Measurements from ENCODE around the gene COLGALT1.

The COLGALT1 gene

DNA sequence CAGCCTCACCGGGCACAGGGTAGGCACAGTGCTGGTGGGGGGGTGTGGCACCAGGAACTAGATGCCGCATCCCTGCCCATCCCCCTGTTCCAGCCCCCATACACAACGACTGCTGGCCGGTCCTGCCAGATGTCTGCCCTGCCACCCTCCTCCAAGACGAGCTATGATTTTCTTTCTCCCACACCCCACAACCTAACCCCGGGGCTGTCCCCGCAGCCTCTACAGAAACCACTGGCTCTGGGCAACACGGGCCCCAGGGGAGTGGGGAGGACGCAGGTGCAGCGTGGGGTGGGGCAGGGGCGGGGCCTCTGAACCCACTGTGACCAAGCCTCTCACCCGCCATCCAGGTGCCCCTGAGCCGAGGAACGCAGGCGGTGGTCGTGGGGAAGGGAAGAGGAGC lies 28.5 kb upstream of the COLGALT1 start:
- H3K4me3 ChIP-seq (ENCODE audit: low read depth, low read length): no peak overlapping the region
- no peak for DNase-seq (ENCODE audit: low read depth)
- TF ChIP-seq, protein P1, sequence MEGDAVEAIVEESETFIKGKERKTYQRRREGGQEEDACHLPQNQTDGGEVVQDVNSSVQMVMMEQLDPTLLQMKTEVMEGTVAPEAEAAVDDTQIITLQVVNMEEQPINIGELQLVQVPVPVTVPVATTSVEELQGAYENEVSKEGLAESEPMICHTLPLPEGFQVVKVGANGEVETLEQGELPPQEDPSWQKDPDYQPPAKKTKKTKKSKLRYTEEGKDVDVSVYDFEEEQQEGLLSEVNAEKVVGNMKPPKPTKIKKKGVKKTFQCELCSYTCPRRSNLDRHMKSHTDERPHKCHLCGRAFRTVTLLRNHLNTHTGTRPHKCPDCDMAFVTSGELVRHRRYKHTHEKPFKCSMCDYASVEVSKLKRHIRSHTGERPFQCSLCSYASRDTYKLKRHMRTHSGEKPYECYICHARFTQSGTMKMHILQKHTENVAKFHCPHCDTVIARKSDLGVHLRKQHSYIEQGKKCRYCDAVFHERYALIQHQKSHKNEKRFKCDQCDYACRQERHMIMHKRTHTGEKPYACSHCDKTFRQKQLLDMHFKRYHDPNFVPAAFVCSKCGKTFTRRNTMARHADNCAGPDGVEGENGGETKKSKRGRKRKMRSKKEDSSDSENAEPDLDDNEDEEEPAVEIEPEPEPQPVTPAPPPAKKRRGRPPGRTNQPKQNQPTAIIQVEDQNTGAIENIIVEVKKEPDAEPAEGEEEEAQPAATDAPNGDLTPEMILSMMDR (conservative IDR thresholded peaks at IDR 0.05; ENCODE audit: low read depth, low read length): no peak

- TF ChIP-seq, protein P1 (conservative IDR thresholded peaks at IDR 0.05; ENCODE audit: low read depth, low read length): no peak
- H3K4me3 ChIP-seq (ENCODE audit: low read depth, low read length): no peak overlapping the region
- no peak for DNase-seq (ENCODE audit: low read depth)
Measured at GRCh38 chr19:17527326-17527725, 28.1 kb upstream of the COLGALT1 start.

DNA sequence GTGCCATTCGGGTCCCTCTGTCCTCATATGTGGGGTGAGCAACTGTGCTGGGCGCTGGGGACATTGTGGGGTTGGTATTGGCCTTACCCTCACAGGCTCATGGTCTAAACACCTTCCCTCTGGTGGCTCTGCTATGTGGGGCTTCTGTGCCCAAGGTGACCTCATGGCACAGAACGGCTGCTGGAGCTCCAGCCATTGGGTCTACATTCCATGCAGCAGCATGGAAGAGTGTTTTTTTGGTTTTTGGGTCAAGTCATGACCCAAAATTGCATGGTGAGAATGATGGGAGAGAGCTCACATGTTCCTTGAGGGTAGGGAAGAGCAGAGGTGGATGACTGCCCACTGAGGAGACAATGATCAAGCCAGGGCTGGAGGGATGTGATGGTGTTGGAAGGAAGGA lies 26.8 kb upstream of the COLGALT1 start:
- no peak for DNase-seq (ENCODE audit: low read depth)
- TF ChIP-seq, protein P1 (conservative IDR thresholded peaks at IDR 0.05; ENCODE audit: low read depth, low read length): no peak
- H3K4me3 ChIP-seq (ENCODE audit: low read depth, low read length): no peak overlapping the region

DNA sequence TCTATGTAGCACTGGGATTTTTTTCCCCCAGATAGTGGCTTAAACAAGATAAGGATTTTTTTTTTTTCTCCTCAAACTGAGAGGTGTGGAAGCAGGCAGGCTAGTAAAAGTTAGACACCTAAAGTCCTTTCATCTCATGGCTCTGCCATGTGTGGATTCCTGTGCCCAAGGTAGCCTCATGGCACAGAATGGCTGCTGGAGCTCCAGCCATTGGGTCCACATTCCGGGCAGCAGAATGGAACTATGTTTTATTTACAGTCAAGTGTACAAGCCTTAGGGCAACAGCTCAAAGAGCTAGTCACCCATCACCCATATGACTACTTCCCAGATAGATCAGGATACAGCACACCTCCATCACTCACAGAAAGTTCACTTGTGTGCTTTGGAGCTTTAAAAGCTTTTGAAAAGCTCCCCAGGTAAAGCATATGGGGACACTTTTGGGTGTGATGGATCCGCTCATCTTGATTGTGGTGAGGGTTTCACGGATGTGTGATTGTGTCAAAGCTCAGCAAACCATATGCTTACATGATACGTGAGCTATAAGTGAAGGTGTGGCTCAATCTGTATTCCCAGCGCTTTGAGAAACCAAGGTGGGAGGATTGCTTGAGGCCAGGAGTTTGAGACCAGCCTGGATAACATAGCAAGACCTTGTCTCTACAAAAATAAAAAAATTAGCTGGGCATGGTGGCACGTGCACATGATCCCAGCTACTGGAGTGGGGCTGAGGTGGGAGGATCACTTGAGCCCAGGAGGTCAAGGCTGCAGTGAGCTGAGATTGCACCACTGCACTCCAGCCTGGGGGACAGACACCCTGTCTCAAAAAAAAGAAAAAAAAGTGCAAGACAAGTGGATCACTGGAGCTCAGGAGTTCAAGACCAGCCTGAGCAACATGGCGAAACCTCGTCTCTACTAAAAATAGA lies 25.9 kb upstream of the COLGALT1 start:
- TF ChIP-seq, protein P1 (conservative IDR thresholded peaks at IDR 0.05; ENCODE audit: low read depth, low read length): no peak
- no peak for DNase-seq (ENCODE audit: low read depth)
- H3K4me3 ChIP-seq (ENCODE audit: low read depth, low read length): no peak overlapping the region

GRCh38 chr19:17530586-17530985 lies 24.9 kb upstream of the COLGALT1 start:
- peak; percentile 16 for DNase-seq (ENCODE audit: low read depth)
- no peak overlapping the region for H3K4me3 ChIP-seq (ENCODE audit: low read depth, low read length)
- TF ChIP-seq, protein P1 (conservative IDR thresholded peaks at IDR 0.05; ENCODE audit: low read depth, low read length): no peak

DNA sequence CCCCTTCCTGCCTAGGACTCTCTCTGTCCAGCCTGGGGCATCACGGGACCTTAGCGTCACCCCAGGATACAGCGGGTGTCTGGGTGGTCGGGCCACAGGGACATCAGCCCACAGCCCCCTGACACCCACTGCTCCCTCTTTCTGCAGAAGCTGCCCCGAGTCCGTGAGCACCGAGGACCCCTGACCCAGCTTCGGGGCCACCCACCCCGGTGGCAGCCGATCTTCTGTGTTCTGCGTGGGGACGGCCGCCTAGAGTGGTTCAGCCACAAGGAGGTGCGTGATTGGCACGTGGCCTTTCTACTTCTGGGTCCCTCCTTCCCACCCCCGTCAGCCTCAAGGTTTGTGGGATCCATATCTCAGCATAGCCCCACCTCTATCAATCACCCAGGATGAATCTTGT lies 23.3 kb upstream of the COLGALT1 start:
- H3K4me3 ChIP-seq (ENCODE audit: low read depth, low read length): no peak overlapping the region
- DNase-seq (ENCODE audit: low read depth): no peak
- TF ChIP-seq, protein P1 (conservative IDR thresholded peaks at IDR 0.05; ENCODE audit: low read depth, low read length): no peak

DNA sequence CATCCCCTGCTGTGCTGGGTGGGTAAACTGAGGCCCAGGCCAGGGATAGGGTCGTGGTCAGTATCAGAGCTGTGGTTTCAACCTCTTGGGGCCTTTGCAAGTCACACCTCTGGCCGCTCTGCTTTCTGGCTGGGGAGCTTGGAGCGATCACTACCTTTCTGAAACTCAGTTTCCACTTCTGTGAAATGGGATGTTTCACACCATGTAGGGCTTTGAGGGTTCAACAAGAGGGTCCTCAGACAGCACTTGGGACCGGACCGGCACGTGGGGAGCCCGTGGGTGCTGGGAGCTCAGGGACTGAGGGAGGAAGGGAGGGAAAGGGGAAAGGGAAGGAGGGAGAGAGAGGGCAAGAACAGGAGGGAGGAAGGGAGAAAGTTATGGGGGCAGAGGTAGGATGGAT lies 22.9 kb upstream of the COLGALT1 start:
- no peak for DNase-seq (ENCODE audit: low read depth)
- H3K4me3 ChIP-seq (ENCODE audit: low read depth, low read length): no peak overlapping the region
- TF ChIP-seq, protein P1 (conservative IDR thresholded peaks at IDR 0.05; ENCODE audit: low read depth, low read length): no peak

Data from choroid plexus epithelial cell (primary cell).